HG03571 (cell line): ENCODE results near the gene SNRPA.
"Not testable (repeated sequence)": the region's sequence is repeated elsewhere in the genome, so short reads cannot be mapped to it uniquely, and the experiment has no call there.

Experiments used
- ATAC-seq: cut with Tn5 transposase; IDR thresholded peaks from one replicate; pipeline ENCODE4 v1.9.1; 2021; ENCODE audit not compliant: unreplicated experiment

The SNRPA gene

DNA sequence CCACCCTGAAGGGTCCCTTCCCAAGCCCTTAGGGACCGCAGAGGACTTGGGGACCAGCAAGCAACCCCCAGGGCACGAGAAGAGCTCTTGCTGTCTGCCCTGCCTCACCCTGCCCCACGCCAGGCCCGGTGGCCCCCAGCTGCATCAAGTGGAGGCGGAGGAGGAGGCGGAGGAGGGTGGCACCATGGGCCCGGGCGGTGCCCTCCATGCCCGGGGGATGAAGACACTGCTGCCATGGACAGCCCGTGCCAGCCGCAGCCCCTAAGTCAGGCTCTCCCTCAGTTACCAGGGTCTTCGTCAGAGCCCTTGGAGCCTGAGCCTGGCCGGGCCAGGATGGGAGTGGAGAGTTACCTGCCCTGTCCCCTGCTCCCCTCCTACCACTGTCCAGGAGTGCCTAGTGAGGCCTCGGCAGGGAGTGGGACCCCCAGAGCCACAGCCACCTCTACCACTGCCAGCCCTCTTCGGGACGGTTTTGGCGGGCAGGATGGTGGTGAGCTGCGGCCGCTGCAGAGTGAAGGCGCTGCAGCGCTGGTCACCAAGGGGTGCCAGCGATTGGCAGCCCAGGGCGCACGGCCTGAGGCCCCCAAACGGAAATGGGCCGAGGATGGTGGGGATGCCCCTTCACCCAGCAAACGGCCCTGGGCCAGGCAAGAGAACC lies 49.5 kb downstream of the SNRPA start:
- no peak for ATAC-seq

DNA sequence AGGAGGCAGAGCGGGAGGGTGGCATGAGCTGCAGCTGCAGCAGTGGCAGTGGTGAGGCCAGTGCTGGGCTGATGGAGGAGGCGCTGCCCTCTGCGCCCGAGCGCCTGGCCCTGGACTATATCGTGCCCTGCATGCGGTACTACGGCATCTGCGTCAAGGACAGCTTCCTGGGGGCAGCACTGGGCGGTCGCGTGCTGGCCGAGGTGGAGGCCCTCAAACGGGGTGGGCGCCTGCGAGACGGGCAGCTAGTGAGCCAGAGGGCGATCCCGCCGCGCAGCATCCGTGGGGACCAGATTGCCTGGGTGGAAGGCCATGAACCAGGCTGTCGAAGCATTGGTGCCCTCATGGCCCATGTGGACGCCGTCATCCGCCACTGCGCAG lies 50.0 kb downstream of the SNRPA start:
- ATAC-seq: no peak

DNA sequence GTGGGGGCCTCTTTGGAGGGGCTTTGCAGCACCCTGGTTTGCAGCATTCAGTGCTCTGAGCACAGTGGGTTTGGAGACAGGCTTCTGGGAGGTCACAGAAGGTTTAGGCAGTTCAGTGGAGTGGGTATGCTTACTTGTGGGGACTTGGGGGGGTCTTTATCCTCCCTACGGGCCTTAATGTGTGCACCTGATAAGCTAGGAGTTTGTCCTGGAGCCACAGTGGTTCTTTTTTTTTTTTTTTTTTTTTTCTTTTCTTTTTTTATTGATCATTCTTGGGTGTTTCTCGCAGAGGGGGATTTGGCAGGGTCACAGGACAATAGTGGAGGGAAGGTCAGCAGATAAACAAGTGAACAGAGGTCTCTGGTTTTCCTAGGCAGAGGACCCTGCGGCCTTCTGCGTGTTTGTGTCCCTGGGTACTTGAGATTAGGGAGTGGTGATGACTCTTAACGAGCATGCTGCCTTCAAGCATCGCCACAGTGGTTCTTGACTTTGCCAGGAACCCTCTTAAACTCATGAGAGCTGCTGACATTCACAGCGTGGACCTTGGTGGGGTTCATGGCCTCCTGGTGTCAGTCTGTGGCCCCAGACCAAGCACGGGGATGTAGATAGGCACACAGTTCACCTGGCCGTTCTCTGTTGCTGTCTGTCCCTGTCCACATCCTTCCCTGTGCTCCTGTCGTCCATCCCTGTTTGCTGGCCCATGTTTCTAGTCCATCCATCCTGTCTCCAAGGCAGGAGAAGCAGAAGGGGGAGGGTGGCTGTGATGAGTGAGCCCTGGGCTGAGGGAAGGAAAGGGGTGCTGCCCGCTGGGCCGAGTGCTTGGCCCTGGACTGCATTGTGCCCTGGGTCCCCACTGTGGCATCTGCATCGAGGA lies 50.7 kb downstream of the SNRPA start:
- ATAC-seq: no peak

DNA sequence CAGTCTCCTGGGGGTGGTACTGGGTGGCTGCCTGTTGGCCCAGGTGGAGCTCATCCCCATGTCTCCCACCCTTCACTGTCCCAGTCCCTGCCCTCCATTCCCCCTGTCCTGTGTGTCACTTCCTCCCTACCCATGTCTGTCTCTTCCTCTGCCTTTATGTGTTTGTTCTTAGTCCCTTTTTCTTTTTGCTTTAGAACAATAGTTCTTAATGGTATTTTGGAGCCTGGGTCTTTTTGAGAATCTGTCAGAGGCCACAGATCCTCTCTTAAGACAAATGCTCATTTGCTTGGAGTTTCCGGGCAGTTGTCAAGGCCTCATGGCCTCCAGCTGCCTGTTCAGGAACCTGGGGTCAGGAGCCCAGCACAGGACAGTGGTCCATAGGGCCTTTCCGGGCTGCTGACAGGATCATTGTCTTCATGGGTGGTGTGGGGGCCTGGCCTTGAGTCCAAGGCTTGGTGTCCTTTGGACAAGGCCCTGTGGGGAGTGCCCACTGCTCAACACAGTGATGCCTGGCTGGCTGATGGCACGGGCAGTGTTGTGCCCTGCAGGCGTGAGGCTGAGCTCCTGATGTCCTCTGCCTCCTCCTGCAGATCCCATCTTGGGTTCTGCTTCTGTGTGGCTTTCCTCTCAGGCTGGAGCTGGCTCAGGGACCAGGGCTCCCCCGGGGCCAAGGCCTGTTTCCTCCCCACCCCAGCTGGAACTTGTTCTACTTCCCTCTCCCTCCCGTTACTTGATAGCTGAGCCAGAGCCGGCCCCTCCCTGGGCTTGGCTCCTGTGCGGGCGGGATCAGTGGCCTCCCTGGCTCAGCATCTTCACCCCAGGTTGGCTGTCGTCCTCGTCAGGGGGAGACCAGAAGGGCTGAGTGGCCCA lies 51.5 kb downstream of the SNRPA start:
- ATAC-seq: no peak

DNA sequence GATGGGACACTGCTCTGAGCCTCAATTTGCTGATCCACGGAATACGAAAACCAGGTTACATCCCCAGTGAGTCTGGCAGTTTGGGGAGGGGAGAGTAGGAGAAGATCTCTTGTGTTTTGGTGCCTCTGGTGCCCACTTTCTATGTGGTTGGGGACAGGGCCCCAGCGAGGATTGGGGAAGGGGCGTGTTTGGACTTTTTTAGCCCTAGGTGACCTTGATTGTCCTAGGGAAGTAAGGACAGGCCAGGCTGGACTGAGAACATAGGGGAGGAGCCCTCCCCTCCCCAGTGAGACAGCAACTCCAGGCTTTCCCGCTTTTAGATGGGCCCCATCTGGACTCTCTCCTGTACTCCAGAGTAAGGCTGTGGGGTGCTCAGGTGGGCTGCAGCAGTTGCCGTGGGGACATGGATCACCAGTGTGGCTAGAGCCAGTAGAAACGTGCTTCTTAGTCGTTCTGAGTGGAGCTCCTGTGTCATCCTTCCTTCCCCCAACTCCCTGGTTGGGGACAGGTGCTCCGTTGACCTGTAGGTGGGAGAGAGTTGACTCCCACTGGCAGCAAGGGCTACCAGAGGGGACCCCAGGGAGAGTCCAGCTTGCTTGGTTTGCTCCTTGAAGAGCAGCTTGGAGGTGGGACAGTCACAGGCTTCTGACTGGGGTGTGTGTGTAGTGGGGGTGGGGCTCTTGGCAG lies 52.3 kb downstream of the SNRPA start:
- no peak for ATAC-seq

DNA sequence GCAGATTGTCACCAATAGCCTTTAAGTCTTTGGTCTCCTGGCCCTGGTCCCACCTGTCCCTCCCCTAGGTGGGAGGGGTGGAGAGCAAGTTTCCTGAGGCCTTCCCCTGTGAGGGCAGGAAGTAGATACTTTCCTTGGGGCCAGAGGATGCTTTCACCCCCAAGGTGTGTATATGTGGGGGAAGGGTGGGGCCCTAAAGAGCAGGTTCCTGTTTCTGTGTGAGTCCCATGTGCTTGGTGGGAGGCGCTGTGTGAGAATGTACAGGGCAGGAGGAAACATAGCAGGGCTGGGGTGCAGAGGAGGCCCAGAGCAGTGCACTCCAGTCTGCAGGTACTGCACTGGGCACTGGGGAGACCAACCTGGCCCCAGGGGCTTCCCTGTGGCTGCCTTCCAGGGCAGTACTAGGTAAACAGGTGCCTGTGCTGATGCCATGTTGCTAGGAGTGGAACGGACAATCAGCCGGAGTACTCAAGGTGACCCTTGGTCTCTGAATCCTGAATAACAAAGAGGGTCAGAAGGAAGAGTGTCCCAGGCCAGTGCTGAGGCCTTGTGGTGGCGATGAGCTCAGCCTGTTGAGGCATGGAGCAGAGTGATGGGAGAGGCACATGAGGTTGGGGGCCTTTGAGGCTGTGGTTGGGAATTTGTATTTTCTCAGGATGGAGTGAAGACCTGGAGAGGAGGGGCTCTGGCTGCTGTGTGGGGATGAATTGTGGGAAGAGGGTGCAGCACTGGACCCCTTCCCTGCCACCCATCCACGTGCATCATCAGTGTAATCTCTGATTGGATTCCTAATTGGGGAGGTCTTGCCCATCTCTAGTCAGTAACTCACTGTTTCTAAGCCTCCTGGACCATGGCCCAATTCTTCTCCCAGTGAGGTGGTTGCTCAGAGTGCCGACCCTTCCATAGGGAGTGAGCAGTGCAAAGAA lies 53.1 kb downstream of the SNRPA start:
- ATAC-seq: no peak

DNA sequence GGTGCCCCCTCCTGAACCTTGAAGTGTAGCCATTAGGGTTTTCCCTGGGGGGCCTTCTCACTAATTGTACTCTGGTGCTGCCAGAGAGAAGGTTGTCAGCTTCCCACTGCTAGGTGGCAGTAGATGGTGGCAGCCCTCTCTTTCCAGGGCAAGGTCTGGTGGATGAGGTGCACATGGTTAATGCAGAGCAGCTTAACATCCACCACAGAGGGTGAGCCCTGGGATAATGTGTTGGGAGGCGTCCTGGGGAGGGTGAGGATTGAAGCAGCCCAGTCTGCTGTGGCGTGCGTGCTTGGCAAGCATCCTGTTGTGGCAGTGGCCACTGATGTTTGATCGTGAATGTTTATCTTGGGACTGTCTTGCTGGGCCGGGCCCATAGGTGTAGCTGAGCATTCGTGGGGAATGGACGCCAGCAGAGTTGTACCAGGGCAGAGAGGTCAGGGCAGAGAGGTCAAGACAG lies 53.8 kb downstream of the SNRPA start:
- ATAC-seq: no peak

DNA sequence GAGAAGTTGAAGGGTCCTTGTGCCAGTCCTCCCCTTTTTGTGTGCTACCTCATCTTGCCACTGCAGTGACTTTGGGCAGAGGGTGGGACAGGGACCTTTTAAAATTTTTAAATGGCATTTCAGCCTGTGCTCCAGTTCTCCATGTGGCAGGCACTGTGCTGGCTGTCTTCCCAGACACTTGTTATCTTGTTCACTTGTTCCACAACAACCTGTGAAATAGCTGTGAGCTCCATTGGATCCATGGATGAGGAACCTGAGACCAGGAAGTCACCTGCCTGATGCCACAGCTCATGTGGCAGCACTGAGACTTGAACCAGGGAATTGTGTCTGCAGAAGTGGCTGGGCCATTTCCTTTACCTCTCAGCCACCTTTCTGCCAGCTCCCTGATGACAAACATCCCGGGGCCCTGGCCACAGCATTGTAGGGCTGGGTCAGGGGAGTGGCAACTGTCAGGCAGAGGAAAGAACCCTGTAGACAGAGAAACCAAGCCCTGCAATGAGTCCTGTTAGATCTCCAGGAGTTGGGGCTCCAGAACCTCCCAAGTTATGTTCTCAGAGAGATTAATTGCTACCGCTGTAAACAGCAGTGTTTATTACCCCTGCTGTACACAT lies 54.4 kb downstream of the SNRPA start:
- no peak for ATAC-seq

DNA sequence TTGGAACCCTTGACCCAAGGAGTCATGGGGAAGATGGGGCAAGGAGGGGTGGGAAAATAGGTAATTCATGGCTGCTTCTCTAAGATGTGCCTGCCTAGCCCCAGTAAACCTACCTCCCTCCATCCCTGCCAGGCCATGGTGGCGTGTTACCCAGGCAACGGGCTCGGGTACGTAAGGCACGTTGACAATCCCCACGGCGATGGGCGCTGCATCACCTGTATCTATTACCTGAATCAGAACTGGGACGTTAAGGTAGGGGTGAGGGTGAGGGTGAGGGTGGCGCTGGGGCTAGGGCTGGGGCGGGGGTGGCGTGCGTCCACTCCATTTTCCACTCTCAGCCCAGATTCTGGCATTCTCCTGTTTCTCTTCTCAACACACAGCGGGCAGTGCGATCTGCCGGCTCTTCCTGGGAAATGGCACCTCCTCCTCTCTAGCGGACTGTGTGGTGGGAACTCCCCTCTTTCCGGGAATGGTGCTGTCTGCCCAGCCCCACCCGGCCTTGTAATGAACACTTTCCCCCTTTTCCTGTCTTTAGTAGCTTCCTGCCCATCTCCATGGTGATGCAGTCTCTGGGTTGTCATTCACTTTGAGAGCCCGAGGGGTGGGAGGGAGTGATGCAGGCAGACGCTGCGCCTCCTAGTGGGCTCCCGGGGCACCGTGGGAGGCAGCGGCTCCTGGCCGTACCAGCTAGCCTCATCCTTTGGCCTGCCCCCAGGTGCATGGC lies 55.6 kb downstream of the SNRPA start:
- no peak for ATAC-seq

DNA sequence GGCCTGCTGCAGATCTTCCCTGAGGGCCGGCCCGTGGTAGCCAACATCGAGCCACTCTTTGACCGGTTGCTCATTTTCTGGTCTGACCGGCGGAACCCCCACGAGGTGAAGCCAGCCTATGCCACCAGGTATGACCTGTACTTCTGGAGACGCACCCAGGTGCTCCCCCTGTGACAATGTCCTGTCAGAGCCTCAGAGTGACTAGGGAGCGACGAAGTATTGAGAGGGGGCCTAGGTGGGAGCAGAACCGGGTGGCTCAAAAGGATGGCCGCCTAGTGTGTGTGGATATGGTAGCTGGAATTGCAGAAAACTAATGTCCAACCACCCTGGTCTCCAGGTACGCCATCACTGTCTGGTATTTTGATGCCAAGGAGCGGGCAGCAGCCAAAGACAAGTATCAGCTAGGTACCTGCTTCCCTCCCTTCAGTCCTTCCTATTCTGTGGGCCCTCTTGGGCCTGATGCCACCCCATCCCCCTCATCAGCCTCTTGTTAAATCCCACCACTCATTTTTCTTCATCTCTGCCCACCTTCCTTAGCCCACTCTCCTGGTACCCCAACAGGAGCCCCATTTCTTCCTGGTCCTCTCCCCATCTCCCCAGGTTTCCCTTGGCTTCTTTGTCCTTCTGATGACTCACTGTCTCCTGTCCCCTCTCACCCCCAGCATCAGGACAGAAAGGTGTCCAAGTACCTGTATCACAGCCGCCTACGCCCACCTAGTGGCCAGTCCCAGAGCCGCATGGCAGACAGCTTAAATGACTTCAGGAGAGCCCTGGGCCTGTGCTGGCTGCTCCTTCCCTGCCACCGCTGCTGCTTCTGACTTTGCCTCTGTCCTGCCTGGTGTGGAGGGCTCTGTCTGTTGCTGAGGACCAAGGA lies 56.4 kb downstream of the SNRPA start:
- ATAC-seq: no peak

DNA sequence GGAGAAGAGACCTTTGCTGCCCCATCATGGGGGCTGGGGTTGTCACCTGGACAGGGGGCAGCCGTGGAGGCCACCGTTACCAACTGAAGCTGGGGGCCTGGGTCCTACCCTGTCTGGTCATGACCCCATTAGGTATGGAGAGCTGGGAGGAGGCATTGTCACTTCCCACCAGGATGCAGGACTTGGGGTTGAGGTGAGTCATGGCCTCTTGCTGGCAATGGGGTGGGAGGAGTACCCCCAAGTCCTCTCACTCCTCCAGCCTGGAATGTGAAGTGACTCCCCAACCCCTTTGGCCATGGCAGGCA lies 57.0 kb downstream of the SNRPA start:
- no peak for ATAC-seq

DNA sequence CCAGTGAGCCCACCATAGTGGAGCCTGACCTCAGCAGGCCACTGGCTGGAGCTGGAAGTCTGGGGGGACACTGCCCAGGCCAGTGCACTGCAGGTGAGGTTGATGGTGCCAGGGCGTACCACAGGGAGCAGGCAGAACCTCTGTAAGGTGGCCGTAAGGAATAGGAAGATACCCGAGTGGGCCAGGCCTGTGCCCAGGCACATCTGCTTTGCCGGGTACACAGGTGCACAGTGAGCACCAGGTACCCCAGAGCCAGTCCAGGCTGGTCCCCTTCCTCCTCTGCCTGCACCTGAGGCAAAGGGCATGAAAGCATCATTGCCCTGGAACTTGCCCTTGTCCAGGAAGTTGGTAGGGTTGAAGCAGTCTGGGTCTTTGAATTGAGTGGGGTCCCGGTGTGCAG lies 57.5 kb downstream of the SNRPA start:
- no peak for ATAC-seq

DNA sequence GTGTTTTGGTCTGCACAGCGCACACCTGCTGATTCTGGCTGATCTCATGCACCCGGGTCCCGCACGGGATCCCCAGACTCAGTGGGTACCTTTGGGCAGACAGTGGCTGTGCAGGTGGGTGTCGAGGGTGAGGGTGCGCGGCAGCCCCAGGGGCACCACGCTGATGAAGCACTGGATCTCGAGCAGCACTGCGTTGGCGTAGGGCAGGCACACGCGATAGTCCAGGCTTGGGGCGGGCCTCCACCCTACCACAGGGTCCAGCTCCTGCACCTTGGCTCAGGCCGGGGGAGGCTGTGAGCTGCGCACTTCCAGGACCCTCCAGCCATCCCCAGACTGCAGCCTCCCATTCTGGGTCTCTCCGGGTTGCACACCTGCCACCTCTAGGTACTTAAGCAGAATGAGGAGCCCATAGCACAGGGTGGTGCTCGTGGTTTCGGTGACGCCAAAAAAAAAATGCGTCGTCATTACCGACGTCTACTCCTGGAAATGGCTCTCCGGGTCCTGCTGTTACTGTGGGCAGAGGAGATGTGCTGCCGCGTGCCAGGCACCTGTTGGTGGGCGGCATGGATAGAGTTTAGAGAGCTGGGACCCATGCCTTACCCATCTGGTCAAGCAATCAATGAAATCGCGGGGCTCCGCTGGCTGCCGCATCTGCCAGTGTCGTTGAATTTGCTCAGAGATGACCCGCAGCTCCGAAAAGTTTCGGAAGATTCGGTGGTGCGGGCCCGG lies 58.5 kb downstream of the SNRPA start:
- no peak for ATAC-seq

DNA sequence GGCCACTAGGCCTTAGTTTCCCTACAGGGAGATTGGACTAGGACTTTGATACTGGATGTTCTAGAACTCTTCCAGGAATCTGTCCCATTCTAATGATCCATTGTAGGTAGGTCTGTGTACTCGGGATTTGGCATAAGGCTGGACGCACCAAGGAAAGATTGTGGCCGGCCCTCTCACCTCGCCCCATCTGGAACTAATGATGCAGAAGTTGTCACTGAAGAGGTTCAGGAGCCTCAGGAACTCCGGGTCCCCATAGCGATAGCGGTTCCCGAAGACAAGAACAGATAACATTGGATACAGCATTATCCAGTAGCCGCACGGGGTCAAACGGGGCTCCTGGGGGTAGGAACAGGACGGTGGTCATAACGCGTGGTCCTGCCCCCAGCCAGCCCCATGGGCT lies 59.2 kb downstream of the SNRPA start:
- ATAC-seq: no peak

DNA sequence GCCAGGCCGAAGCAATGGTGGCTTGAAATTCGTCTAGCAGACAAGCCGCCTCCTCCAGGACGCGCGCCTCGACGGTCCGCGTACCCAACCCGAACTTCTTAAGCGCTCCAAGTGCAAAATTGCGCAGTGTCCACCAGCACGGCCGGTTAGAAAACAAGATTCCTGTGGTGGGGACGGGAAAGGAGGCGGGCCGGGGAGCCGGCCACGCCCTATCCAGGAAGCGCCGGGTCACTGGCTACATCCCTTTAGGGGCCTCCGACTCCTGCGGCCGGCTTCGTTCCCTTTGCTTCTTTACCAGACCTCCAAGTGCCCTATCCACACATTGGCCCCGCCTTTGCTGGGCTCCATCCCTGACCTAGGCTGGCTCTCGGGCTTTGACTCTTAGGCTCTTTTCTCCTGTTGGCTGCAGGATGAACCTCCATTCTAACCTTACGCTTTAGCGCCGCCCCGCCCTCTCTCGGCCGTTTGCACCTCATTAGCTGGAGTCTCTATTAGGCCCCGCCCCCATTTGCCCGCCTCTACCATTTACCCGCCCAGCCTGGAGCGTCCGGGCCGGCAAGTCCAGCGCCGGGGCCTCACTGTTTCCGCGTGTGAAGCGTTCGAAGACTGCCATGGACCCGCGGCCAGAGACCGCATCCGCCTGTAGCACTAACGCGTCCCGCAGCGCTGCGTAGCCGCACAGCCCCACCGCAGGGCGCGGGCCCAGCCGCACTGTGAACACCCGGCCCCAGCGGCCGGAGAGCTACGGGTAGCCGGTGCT lies 59.8 kb downstream of the SNRPA start:
- not testable (repeated sequence) for ATAC-seq

DNA sequence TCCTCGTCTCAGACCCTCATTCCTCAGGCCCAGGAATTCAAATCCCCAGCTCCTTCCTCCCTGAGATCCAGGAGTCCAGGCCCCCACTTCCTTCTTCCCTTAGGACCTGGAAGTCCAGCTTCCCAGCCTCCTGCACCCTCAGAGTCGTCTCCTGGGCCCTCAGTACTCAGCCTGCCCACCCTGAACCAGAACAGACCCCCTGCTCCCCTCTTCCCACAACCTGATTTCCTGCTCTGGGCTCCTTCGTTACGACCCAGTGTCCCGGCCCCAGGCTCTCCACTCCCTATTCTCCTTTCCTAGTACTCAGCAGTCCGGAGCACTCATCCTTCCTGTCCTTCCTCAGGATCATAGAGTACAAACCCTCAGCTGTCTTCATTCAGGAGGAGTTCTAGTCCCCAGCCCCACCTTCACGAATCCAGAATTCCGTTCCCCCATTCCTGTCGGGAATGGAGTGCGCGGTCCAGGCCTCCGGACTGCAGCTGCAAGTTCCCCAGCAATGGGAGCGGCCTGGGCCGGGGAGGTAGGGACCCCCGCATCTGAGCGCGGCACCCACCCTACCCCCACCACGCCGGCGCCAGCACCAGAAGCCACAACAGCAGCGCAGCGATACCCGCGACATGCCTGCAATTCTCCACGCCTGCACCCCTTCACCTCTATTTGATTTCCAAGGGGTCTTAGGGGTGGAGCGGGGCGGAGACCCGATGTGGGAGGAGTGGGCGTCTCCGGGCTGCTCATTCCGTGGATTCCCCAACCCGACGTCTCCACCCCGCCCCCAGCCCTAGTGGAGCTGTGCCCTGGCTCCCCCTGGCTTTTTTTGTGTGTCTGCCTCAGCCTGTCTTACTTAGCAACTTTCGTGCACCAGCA lies 60.7 kb downstream of the SNRPA start:
- no peak for ATAC-seq
